HG02943 (cell line): ENCODE measurements around the gene BRPF3.
"Not testable (repeated sequence)": the region's sequence is repeated elsewhere in the genome, so short reads cannot be mapped to it uniquely, and the experiment has no call there.

ENCODE experiments used
- ATAC-seq: cut with Tn5 transposase; IDR thresholded peaks from one replicate; pipeline ENCODE4 v1.9.1; 2021; ENCODE audit warnings: mild to moderate bottlenecking, low read depth, moderate library complexity; ENCODE audit not compliant: unreplicated experiment

Gene BRPF3

DNA sequence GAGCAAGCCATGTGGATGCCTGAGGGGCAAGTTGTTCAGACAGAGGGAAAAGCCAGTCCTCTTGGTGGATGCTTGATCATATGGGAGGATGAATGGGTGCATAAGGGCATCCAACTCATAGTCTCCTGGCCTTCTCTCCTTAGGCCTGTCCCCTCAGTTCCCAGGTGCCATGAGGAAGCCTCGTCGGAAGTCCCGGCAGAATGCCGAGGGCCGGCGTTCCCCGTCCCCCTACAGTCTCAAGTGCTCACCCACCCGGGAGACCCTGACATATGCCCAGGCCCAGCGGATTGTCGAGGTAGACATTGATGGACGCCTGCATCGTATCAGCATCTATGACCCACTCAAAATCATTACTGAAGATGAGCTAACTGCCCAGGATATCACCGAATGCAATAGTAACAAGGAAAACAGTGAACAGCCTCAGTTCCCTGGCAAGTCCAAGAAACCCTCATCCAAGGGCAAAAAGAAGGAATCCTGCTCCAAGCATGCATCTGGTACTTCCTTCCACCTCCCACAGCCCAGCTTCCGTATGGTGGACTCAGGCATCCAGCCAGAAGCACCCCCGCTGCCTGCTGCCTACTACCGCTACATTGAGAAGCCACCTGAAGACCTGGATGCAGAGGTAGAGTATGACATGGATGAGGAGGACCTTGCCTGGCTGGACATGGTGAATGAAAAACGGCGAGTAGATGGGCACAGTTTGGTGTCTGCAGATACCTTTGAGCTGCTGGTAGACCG is 3.8 kb downstream of the BRPF3 start:
- ATAC-seq = no peak

GRCh38 chr6:36200998-36201596 is 4.6 kb downstream of the BRPF3 start:
- no peak for ATAC-seq

DNA sequence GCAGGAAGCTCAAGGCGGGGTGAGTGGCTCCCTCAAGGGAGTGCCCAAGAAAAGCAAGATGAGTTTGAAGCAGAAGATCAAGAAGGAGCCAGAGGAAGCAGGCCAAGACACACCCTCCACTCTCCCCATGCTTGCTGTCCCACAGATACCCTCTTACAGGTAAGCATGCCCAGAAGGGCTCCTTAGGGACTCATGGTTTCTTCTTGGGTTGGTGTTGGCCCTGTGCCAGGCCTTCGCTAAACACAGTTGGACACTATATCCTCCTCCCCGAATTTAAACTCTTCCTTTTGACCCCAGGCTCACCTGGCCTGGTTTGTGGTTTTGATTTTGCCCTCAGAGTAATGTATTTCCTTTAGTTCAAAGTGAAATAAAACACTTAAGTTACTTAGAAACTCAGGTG is 5.1 kb downstream of the BRPF3 start:
- no peak for ATAC-seq

DNA sequence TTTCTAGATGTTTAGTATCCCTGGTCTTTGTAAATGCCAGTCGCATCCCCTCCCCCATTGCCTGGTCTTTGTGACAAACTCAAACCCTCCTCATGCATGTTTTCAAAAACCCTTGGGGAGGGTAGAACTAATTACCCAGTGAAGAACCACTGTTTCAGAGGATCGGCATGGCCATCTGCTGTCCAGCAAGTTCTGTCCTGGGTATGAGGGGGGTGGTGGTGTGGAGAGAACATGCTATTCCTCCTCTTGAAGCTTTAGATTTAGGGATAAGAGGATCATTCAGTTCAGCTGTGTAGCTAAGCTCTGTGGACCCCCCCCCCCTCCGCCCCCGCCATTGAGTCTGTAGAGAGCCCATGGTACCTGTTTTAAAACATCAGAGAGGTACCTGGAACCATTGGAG is 5.6 kb downstream of the BRPF3 start:
- no peak for ATAC-seq

GRCh38 chr6:36204068-36204753 is 7.7 kb downstream of the BRPF3 start:
- no peak for ATAC-seq

DNA sequence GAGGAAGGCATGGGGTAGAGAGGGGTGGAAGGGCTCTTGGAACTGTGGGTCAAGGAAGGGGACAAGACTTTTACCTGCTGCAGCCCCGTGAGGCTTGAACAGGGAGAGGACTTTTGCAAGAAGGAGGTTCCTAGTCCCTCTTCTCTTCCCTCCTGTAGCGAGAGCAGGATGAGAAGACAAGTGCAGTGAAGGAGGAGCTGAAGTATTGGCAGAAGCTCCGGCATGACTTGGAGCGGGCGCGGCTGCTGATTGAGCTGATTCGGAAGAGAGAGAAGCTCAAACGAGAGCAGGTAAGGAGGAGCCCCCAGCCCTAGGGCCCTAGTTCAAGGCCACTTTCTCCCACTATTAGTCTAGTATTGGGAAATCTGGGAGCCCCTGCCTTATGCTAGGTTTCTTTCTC is 10.6 kb downstream of the BRPF3 start:
- ATAC-seq = no peak

- ATAC-seq = no peak
These were observed 13.1 kb downstream of the BRPF3 start for GRCh38 chr6:36209606-36210005.

GRCh38 chr6:36210182-36210581 is 13.6 kb downstream of the BRPF3 start:
- ATAC-seq = no peak

DNA sequence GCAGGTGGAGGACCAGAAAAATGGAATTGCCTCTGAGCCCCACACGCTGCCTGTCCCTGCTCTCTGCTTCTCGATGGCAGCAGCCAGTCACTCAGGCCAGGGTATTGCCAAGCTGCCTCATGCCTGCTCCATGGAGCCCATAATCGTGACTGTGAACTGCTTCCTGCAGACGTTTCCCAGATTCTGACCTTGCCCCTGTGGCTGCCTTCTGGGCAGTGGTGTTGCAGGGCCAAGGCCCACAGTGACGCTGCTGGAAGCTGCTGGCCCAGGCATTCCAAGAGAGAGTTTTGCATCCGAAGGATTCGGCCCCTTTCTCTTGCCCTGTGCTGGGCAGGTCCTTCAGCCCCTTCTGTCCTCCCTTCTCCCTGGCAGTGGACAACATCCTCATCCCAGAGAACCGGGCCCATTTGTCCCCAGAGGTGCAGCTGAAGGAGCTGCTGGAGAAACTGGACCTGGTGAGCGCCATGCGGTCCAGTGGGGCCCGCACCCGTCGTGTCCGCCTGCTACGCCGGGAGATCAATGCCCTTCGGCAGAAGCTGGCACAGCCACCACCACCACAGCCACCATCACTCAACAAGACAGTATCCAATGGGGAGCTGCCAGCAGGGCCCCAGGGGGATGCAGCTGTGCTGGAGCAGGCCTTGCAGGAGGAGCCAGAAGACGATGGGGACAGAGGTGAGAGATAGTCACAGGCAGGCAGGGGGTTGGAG is 14.5 kb downstream of the BRPF3 start:
- ATAC-seq = no peak

DNA sequence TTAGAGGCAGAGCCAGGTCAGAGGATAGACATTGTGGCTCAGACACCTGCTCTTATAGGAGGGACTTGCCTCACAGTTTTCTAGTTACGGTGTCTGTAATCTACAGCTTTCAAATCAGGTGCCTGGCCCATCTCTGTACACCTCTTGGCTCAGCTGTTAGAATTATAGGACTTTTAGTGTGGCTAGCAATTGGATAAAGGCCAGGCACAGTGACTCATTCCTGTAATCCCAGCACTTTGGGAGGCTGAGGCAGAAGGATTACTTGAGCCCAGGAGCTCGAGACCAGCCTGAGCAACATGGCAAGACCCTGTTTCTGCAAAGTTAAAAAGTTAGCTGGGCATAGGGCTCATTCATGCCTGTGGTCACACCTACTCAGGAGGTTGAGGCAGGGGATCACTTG is 20.0 kb downstream of the BRPF3 start:
- ATAC-seq = no peak

GRCh38 chr6:36217188-36217587 is 20.6 kb downstream of the BRPF3 start:
- no peak for ATAC-seq

- no peak for ATAC-seq
These were observed 21.4 kb downstream of the BRPF3 start for GRCh38 chr6:36217946-36218345.

GRCh38 chr6:36218516-36218915 is 22.0 kb downstream of the BRPF3 start:
- ATAC-seq = not testable (repeated sequence)

GRCh38 chr6:36219081-36219480 is 22.5 kb downstream of the BRPF3 start:
- ATAC-seq = no peak

DNA sequence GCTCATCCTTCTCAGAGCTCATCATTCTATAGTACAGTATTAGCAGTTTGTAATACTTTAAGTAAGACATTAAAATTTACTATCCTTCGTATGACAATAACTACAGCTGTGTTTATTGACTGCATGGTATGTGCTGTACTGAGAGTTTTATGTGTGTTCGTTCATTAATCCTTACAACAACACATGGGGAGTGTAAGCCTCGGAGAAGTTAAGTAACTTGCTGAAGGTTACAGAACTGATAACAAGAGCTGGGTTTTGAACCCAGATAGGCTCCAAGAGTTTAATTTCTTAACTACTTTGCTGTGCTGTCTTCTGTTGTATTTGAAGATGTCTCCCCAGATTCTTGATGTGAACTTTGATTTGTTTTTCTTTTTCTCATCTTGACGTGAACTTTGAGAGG is 23.7 kb downstream of the BRPF3 start:
- no peak for ATAC-seq

GRCh38 chr6:36221674-36222073 is 25.1 kb downstream of the BRPF3 start:
- no peak for ATAC-seq

GRCh38 chr6:36222924-36223323 is 26.4 kb downstream of the BRPF3 start:
- ATAC-seq = no peak

GRCh38 chr6:36223706-36224105 is 27.2 kb downstream of the BRPF3 start:
- no peak for ATAC-seq

GRCh38 chr6:36224918-36225461 is 28.4 kb downstream of the BRPF3 start:
- no peak for ATAC-seq

- ATAC-seq = no peak
These were observed 30.0 kb downstream of the BRPF3 start for GRCh38 chr6:36226438-36227047.
